ENCODE measurements around the gene KCNH4. TPM values are rescaled to one million over a fixed set of nuclear protein-coding genes. Genes with fewer than 3 reads are reported as not detected.

KCNH4 gene
- total and polyA plus RNA-seq, 2 of the 13 experiments (the other 11 are each of a cell fraction or from before 2014, with no cell fraction given), result 0.01 to 0.09 TPM

DNA sequence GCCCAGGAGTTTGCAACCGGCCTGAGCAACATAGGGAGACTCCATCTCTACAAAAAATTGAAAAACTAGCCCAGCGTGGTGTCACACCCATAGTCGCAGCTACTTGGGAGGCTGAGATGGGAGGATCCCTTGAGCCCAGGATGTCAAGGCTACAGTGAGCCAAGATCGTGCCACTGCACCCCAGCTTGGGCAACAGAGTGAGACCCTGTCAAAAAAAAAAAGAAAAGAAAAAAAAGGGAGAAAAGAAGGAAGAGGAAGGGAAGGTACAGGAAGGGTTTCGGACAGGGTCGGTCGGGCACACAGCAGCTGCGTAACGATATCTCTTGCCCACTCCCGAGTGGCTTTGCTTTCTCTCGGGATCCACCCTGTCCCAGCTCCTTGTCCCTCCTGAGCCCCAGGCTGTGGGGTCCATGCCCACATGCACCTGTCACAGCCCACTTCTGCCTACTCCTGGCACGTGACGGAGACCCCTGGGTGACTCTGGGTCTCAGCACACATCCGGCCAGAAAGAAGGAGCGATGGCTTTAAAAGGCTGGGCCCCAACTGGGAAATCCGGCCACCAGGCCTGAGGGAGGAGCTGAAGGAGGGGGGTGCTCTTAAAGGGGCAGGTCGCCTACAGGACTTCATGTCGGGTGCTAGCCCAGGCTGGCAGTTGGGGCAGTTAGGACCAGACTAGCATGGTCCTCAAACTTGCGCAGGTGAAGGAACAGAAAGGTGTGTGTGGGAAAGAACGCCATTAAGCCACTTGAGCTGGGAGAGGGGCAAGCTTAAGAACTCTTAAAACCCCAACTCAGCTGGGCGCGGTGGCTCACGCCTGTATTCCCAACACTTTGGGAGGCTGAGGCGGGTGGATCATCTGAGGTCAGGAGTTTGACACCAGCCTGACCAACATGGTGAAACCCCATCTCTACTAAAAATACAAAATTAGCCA is 13.3 kb upstream of the KCNH4 start, which contains the start of gene GHDC (continued):
- TF ChIP-seq ZNF414 (CRISPR knock-in tag; IDR thresholded peaks at IDR 0.05), result peak; percentile 17; the same call in 1 of the 2 replicates
- TF ChIP-seq SOX6 (IDR thresholded peaks at IDR 0.05), result no peak
- peak; percentile 68; the same call in 1 of the 2 replicates for TF ChIP-seq SOX6 (CRISPR knock-in tag; IDR thresholded peaks at IDR 0.05)
- TF ChIP-seq, protein P1, sequence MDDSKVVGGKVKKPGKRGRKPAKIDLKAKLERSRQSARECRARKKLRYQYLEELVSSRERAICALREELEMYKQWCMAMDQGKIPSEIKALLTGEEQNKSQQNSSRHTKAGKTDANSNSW (CRISPR knock-in tag; IDR thresholded peaks at IDR 0.05; ENCODE audit: borderline replicate concordance), result peak; percentile 76; the same call in 1 of the 2 replicates
- peak; percentile 63; the same call in 1 of the 2 replicates for TF ChIP-seq ZNF619 (CRISPR knock-in tag; IDR thresholded peaks at IDR 0.05)
- peak; percentile 86; the same call in 1 of the 2 replicates for TF ChIP-seq ZNF563 (CRISPR knock-in tag; IDR thresholded peaks at IDR 0.05)
- TF ChIP-seq POGZ (CRISPR knock-in tag; IDR thresholded peaks at IDR 0.05), result peak; percentile 85
- peak; percentile 49; the same call in 1 of the 2 replicates for TF ChIP-seq JUND (CRISPR knock-in tag; IDR thresholded peaks at IDR 0.05)
- TF ChIP-seq TFE3 (CRISPR knock-in tag; IDR thresholded peaks at IDR 0.05), result peak; percentile 79
- peak; percentile 42; the same call in 1 of the 2 replicates for TF ChIP-seq ZNF230 (CRISPR knock-in tag; IDR thresholded peaks at IDR 0.05)
- no peak for TF ChIP-seq ZNF703 (CRISPR knock-in tag; IDR thresholded peaks at IDR 0.05; ENCODE audit: borderline replicate concordance)
- TF ChIP-seq, protein P2, sequence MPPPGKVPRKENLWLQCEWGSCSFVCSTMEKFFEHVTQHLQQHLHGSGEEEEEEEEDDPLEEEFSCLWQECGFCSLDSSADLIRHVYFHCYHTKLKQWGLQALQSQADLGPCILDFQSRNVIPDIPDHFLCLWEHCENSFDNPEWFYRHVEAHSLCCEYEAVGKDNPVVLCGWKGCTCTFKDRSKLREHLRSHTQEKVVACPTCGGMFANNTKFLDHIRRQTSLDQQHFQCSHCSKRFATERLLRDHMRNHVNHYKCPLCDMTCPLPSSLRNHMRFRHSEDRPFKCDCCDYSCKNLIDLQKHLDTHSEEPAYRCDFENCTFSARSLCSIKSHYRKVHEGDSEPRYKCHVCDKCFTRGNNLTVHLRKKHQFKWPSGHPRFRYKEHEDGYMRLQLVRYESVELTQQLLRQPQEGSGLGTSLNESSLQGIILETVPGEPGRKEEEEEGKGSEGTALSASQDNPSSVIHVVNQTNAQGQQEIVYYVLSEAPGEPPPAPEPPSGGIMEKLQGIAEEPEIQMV (CRISPR knock-in tag; IDR thresholded peaks at IDR 0.05; ENCODE audit: low read depth), result 0 out of 2 replicates have a peak, but pooled peaks have one; percentile 49
- TF ChIP-seq ZNF430 (CRISPR knock-in tag; IDR thresholded peaks at IDR 0.05), result peak; percentile 74; the same call in 1 of the 2 replicates
- TF ChIP-seq SMC3 (IDR thresholded peaks at IDR 0.05; ENCODE audit: low read length), result no peak
- TF ChIP-seq ZNF557 (CRISPR knock-in tag; IDR thresholded peaks at IDR 0.05), result peak; percentile 65; the same call in 1 of the 2 replicates
- peak; percentile 74 for TF ChIP-seq HDAC2 (CRISPR knock-in tag; IDR thresholded peaks at IDR 0.05)
- no peak for TF ChIP-seq NR2C2 (CRISPR knock-in tag; IDR thresholded peaks at IDR 0.05; ENCODE audit: borderline replicate concordance)
- peak; percentile 74; the same call in 1 of the 2 replicates for TF ChIP-seq ZNF552 (CRISPR knock-in tag; IDR thresholded peaks at IDR 0.05; ENCODE audit: borderline replicate concordance)
- TF ChIP-seq GABPB1 (CRISPR knock-in tag; IDR thresholded peaks at IDR 0.05), result peak; percentile 90
- TF ChIP-seq PLSCR1 (CRISPR knock-in tag; IDR thresholded peaks at IDR 0.05; ENCODE audit: borderline replicate concordance), result no peak

Data from HepG2 (cell line).